GDM1 (cell line): ENCODE data around the gene SEMA5A.
"Not testable (repeated sequence)": the region's sequence is repeated elsewhere in the genome, so short reads cannot be mapped to it uniquely, and the experiment has no call there.

Source experiments
- DNase-seq: peaks from one replicate; lab custom pipeline; 2025; lab: John Stamatoyannopoulos, UW

The SEMA5A gene

DNA sequence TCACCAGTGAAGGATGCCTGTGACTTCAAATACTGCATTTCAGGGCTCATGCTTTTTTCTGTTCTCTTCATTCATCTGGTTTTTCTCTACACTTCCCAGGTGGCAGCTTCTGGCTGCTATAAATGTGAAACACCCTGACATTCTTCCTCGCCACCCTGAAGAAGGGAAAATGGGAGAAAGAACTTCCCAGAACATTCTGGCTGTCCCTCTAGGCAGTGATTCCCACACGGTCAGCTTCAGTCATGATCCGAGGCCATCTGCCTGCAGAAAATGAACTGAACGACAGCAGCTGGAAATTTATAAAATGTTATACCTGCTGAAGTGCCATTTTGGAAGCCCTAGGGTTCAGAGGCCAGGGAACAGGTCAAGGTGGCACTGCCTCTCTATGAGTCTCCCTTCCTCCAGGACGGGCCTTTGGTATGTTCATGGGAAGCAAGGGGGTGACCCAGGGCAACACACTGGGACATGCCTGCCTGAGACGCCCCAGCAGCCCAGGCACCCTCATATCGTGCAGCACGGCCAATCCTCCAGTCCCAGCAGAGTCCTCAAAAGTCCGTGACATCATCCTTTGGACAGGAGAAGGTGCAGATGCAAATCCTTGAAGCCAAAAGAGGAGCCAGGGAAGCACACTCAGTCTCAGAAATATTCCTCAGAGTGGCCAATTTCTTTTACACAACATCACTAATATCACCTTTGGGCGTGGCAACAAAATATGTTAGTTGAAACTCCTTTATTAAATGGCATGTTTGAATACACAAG lies 107.1 kb downstream of the SEMA5A start:
- DNase-seq, result no peak

DNA sequence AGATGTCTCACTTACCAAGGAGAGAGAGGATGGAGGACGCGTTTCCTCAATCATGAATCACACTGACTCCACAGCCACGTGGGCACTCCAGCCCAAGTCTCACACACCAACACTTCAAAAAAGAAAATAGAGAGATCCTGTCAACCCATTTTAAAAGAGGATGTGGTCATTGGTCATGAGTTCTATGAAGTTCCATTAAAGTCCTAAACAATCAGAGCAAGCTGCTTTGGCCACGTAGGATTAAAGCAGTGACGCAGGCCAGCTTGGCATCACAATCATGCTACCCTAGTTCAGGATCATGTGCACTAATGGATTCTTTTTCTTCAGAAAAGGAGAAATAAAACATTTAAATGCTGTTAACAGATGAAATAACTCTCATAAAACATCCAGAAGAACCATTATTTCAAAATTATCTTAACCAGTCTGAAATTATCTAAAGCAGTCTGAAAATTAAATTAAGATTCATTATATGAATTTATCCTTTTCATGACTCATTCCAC lies 108.1 kb downstream of the SEMA5A start:
- DNase-seq, result no peak

DNA sequence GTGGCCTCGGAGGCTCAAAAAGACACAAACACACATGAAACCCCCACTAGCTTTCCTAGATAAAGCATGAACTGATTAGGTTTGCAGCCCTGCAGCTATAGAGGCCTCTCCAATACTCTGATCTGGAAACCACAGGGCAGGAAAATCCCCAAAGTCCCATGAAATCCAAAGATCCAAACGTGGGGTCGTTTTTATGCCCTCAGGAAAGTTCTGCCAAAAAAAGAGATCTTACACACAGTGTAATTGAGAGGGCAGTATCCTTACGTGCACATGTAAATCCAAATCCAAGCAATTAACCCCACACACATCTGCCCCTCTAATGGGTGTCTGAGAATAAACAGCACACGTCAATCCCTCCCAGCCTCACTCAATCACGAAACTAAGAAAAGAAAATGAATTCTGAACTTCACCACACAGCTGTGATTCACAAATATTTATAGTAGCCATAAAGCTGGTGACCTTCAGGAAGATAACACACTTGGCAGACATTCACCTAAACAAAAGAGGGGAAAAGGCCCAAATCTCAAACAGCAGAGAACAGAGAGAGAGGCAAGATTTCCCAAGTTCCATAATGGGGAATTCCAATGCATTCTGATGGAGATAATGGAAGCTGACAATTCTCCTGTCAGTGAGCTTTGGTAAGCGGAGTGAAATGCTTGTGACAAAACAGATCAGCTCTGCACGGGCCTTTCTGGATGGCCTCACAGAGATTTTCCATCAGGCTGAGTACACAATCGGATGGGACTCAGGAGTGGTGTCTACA lies 114.2 kb downstream of the SEMA5A start:
- no peak for DNase-seq

DNA sequence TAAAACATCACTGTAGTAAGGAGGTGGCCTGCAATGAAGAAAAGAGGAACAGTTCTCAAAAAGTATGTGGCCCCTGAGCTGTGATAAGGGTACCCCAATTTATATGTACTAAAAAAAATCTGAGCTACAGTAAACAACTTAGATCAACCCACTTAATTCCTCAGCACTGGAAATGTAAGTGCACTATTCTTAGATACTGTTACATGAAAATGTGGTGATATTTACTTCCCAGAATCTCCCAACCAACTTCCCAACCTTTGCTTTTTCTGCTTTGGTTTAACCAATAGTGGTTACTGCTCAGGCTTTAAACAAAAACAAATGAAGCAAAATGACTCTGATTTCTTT lies 114.8 kb downstream of the SEMA5A start:
- no peak for DNase-seq

DNA sequence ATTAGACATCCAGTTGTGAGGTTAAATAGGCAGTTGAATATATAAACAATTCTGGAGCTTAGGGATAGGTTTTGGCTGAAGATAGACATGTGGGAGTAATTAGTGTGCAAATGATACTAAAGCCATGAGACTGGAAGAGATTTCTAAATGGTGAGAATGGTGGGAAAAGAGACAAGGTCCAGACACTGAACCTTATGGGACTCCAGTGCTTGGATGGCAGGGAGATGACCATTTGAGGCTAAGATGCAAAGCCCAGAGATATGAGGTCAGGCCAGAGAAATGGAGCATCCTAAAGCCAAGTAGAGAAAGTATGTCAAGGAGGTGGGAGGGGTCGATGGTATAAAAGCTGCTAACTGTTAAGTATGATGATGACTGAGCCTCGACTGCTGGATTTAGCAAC lies 115.6 kb downstream of the SEMA5A start:
- no peak for DNase-seq

DNA sequence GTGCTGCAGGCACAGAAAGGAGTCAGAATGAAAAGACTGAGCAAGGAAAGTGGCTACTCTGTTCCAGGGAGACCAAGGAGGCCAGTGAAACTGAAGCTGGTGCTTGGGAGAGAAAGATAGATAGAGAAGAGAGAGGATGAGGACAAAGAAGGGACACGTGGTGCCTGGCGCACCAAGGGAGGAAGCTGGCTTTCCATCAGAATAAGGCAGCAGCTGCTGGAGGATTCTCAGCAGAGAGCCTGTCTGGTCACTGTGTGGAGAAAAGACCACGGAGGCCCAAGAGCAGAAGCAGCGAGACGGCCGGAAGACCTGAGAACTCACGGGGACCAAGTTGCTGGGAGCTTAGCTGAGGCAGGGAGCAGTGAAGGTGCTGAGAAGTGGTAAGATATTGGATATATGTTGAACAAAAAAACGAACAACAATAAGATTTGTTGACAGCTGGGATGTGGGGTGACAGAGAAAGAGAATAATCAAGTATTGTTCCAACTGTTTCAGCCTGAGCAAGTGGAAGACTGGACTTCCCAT lies 116.1 kb downstream of the SEMA5A start:
- DNase-seq, result no peak

DNA sequence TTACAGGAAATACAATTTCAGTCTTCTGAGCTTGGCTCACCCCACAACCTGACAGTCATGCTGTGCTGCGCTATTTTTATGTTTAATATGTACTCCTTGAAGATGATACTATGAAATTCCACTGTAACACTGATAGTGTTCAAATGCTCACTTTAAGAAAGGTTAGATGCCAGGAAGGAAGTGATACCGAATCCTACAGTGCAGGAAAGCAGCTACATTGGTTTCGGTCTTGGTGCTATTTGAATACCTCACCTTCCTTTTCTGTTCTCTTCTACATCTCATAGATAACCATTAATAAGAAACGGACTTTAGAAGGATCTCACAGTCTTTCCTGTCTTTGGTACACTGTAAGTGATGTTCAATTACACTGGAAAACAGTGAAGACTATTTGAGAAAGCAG lies 117.6 kb downstream of the SEMA5A start:
- DNase-seq, result no peak

DNA sequence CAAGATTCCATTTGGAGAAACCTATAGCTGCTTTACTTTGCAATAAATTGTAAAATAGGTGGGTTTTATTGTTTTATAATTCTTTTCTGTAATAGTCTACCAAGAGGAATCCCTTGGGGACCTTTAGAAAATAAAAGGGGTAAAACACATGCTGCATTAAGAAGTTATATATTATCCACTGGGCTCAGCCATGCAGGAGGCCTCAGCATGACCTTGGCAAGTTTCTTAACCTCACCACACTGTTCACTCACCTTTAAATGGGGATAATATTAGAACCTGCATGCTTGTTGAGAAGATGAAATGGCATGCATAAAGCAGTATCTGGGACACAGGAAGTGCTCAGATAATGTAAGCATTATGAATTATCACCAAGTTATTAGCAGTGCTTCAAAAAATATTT lies 120.2 kb downstream of the SEMA5A start:
- DNase-seq, result no peak

DNA sequence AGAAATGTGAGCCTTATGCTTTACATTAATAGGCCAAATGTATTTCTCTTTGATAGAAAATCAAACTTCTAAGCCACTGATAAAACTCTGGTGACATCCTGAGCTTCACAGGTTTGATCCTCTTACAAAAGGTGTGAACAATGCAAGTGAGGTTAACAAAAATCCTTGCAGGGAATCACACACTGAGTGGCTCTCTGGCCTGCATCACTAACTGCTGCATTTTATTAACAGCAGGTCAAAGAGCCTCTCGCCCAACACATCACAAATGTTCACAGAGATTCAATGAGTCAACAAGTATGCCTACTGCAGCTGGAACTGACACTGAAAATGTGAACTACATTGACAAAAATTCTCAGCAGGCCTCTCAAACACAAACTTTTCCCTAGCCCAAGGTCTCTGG lies 122.3 kb downstream of the SEMA5A start:
- no peak for DNase-seq

DNA sequence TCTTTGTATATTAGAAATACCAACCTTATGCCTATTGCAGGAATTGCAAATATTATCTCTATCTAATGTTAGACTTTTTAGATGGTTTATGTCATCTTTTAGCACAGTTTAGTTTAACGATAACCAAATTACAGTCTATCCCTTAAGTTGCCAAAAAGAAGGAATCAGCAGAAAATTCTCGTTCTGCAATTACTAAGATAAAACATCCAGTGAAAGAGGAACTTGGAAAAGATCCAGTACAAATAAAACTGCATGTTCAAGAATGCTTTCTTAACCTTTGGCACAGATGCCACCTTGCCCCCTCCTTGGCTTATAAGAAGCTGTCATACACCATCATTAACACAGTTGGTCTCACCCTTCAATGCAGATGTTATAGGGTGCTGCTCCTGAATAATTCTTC lies 124.0 kb downstream of the SEMA5A start:
- no peak for DNase-seq

DNA sequence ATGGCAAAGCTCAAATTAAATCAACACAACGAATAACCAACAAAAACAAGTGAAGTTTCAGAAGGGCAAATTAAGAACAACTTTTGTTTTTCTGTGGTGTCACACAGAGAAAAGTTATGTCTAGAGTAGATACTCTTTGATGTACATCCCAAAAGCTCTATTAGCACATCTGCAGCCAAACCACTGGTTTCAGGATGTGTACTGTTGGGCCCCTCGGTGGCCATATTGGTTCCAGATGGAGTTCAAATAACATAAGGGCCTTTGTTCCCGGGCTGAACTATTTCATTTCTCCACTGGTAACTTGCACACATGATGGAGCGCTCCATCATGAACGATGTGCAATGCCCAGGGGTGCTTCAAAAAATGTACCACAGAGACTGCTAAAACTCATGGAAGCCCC lies 126.1 kb downstream of the SEMA5A start:
- DNase-seq, result no peak

DNA sequence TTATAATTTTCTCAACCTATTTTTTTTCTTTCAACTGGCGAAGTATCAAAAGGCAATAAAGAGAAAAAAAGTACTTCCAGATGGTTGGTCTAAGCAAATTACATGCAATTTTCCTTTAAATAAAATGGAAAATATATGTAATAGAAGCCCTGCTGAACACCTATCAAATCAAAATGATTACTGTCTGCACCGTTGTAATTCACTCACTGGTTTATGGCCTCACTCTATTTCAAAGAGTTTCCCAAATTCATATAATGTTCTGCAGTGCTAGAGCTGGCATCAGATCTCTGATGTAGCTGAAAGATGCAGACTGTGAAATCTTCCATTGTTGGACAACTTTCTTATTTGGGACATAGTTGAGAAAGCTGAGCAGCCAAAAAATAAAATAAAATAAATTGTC lies 130.3 kb downstream of the SEMA5A start:
- DNase-seq, result no peak

DNA sequence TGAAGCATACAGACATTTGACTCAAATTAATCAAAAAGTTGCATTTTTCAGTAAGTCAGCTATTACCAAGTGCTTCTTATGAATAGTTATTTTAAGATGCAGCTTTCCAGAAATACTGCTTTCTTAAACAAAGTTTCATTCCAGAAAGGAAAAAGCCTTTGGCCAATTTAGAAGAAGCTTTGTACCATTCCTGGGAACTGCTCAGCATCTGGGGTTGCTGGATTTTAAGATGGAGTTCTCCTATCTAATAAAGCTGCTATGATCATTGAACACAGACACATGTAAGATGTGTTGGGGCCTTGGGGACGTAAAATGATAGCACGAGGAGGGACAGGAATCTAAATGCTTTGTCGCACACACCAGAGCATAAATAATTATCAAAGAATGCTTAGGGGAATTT lies 130.8 kb downstream of the SEMA5A start:
- no peak for DNase-seq

DNA sequence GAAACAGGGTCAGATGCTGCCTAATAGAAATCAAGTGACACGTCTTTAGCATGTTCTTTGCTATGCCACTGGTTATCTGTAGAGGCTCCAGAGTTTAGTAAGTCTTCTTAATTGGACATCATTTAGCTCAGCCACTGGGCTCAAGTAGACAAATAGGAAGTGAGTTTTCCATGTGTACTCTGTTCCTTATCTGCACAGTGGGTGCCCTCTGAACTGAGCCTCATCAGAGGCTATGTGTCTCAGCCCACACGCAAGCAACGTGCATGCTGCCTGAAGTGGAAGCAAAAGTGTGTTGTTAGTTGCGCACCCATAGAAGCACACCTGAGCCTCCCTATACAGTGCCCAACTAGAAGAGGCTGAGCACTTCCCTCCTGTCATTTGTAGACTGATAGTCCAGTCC lies 134.7 kb downstream of the SEMA5A start:
- no peak for DNase-seq

DNA sequence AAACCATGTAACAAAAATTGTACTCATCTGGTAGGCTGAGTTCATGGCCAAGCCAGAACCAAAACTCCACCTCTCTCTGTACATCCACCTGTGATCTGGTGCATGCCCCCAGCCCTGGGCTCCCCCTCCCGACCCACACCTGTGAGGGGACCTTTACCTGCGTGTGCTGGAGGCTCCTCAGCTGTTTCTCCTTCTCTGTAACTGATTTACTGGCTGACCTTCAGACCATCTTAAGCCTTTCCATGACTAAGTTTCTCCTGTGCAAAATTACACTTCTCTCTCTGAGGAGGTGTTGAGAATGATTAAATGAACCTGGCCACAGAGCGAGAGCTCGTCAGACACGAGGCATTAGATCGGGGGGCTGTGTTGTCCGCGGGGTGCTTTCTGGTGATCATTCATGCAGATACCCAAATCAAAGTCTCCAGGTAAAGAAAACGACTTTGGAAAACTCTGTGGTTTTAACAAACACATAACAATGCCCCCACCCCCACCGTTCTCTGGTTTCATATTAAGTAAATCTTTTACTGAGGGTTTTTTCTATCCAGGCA lies 136.4 kb downstream of the SEMA5A start:
- DNase-seq, result no peak

DNA sequence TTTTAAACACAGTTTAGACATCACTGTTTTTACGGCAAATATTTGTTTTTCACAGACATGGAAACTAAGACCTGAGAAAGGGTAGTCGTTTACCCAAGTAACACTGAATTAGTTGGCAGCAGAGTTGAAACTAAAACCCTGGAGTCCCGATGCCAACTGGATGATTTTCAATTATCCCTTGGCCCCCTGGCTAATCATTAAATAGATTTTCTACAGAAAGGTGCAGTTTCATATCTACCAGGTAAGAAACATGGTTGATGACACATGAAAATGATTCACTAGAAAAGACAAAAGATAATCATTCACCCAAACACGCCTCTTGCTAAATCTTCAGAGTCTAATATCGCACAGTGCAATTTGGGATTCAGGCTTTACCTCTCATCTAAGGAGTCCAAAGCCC lies 136.9 kb downstream of the SEMA5A start:
- no peak for DNase-seq

DNA sequence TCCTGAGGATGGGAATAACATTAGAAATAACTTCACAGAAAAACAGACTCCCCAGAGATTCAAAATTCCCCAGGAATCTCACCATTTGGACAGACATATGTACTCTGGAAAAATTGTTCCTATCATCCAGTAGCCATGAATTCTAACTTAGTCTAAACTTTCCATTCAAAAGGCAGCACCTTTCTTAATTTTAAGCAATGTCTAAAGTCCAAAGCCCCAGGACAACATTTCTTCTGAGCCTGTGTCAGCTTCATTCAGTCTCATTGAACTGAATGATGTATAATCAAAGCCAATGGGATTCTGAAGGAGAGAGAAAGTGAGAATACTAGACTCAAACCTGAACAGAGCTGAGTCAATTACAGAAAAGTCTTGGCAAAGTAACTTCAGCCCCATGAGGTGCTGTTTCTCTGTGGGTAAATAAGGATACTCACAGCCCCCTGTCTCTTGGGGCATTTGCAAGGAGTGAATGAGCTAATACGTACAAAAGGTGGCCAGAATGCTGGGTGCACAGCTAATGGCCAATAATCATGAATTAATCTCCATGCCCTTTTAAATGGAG lies 140.6 kb downstream of the SEMA5A start:
- no peak for DNase-seq

DNA sequence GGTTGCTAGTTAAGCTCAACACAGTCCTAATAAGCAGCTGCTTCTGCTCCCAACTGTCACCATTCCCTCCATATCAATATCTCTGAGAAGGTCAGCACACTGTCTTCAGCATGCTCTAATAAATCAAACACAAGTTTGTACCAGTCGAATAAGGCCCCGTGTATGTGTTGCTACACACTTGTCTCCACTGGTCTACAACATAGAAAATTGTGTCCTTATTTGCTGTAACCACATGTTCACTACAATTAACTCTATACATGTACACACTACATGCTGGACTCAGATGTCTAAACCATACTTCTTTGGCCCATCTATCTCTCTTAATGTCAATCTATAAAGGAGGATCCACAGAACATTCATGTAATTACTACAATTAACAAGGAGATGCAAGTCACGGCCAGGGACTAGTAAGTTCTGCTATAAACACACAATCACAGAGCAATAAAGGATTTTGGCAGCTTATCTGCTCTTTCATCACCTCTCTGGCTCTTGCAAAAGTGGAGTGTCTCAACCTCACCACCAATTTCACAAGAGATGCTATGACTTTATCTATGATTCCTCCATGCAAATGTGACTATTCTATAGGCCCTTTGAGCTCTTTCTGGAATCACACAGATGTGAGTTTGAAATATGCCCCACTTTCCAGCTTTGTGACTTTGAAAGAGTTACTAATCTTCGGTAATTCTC lies 143.9 kb downstream of the SEMA5A start:
- DNase-seq, result no peak

DNA sequence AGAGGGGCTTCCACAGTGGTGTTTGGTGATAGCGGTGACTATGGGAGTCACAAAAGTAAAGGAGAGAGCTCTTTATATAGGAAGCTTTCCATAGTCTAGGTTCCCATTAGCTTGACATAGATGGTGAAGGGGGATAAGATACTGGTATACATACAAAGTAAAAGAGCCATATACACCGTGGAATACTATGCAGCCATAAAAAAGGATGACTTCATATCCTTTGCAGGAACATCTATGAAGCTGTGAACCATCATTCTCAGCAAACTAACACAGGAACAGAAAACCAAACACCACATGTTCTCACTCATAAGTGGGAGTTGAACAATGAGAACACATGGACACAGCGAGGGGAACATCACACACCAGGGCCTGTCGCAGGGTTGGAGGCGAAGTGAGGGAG lies 146.1 kb downstream of the SEMA5A start:
- DNase-seq, result not testable (repeated sequence)

DNA sequence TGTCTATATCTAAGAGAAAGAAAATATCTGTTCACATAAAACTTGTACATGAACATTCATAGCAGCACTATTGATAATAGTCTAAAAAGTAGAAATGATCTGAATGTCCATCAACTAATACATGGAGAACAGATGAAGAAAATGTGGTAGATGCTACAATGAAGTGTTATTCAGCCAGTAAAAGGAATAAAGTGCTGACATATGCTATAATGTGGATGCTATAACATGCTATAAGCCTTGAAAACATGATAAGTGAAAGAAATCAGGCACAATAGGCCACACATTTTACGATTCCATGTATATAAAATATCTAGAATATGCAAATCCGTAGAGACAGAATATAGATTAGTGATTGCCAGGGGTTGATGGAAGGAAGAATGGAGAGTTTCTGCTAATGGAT lies 146.8 kb downstream of the SEMA5A start:
- DNase-seq, result no peak

DNA sequence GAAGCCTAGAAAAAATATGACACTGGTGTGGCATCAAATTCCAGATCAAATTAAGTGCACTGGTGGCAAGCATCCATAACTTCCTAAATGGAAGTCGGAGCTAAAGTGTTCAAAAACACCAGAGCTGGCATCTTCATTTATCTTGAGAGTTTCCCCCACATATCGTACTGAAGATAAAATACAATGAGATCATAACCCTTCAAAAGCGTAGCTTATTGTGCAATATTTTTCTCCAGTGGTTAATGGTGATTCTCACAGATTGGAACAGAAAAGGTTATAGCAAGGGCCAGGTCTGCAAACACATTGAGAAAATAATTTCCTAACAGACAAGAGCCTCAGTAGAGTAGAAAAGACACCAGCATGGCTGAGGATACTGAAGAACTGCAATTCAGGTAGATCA lies 147.6 kb downstream of the SEMA5A start:
- no peak for DNase-seq

DNA sequence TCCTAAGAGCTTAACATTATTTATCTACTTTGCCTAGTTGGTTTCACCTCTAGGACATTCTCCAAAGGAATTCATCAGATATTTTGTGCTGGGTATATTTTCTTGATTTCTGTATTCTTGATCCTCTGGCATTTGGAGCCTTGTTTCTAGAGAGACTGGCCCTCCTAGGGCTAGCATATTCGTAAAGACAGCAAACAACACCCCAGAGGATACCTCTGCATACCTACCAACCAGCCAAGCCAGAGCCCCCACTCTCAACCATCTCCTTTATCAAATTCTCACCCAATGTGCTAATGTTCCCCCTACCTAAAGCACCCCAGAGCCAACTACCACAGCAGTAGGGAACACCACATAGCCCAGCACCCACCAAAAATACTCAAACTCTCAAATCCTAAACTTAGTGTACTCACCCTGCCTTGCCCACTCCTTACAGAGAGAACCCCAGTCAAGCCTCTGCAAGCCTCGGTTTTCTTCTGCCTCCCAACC lies 149.5 kb downstream of the SEMA5A start:
- no peak for DNase-seq
